Duodenal mucosa (tissue), 2 donors: ENCODE results near the gene NAPA.

Experiments used
- H3K27ac ChIP-seq: one replicate; pipeline ENCODE4 v1.7.0; 2013; ENCODE audit warnings: low read depth, low read length
- H3K27me3 ChIP-seq, 2 donors: one replicate each; pipeline ENCODE4 v1.7.0; 2013; ENCODE audit warnings: low read length in 2 of 2, control low read depth in 1 of 2; ENCODE audit not compliant: insufficient read depth in 2 of 2, control insufficient read depth in 1 of 2
- H3K36me3 ChIP-seq, 2 donors: one replicate each; pipeline ENCODE4 v1.7.0; 2013; ENCODE audit warnings: low read length in 2 of 2, control low read depth in 1 of 2; ENCODE audit not compliant: insufficient read depth in 2 of 2, control insufficient read depth in 1 of 2
- H3K4me1 ChIP-seq, 2 donors: one replicate each; pipeline ENCODE4 v1.7.0; 2013; ENCODE audit warnings: low read length in 2 of 2, control low read depth in 1 of 2; ENCODE audit not compliant: insufficient read depth in 2 of 2, control insufficient read depth in 1 of 2
- H3K4me3 ChIP-seq, 2 donors: one replicate each; pipeline ENCODE4 v1.7.0; 2013; ENCODE audit warnings: low read length in 2 of 2, low read depth in 1 of 2
- H3K9ac ChIP-seq, 2 donors: one replicate each; pipeline ENCODE4 v1.7.0; 2013; ENCODE audit warnings: low read length in 2 of 2, low read depth in 1 of 2
- H3K9me3 ChIP-seq, 2 donors: one replicate each; pipeline ENCODE4 v1.7.0; 2013; ENCODE audit warnings: low read length in 2 of 2, control low read depth in 1 of 2; ENCODE audit not compliant: control insufficient read depth in 1 of 2

Gene NAPA

GRCh38 chr19:47514869-47515588 is at the start of gene NAPA:
Gene NAPA, minus strand, starts transcription at chr19:47515063. Its CDS starts 123 bp downstream, at chr19:47514940.
- Histone ChIP-seq H3K27me3 (no peaks in the 10 kb centered on the region), H3K4me1 (peaks cover 33 to 40% of the 10 kb centered on the region in 2 donors), H3K36me3 (peaks cover 0 to 12% of the 10 kb centered on the region in 2 donors), H3K4me3 (peak within 1 kb of the TSS; percentile 99), H3K27ac (peak within 1 kb of the TSS; percentile 94), H3K9me3 (no peaks in the 10 kb centered on the region), H3K9ac (peak within 1 kb of the TSS; percentile 99 to 100)

- Histone ChIP-seq H3K4me1 (peaks cover 0 to 7% of the 10 kb centered on the region in 2 donors), H3K4me3 (peak overlapping the region in 1 of 2 donors; percentile 30), H3K27ac (no peak overlapping the region), H3K9ac (no peak overlapping the region), H3K9me3 (no peaks in the 10 kb centered on the region), H3K36me3 (no peaks in the 10 kb centered on the region), H3K27me3 (no peaks in the 10 kb centered on the region)
Measured at GRCh38 chr19:47564081-47564480, 49.2 kb upstream of the NAPA start.

- Histone ChIP-seq H3K4me3 (no peak overlapping the region), H3K9ac (no peak overlapping the region), H3K27ac (no peak overlapping the region), H3K36me3 (no peaks in the 10 kb centered on the region), H3K4me1 (peaks cover 0 to 7% of the 10 kb centered on the region in 2 donors), H3K27me3 (no peaks in the 10 kb centered on the region), H3K9me3 (no peaks in the 10 kb centered on the region)
Measured at GRCh38 chr19:47561440-47562057, 46.7 kb upstream of the NAPA start.

- peaks cover 0 to 7% of the 10 kb centered on the region in 2 donors for H3K4me1 ChIP-seq
- H3K36me3 ChIP-seq, result no peaks in the 10 kb centered on the region
- no peaks in the 10 kb centered on the region for H3K9me3 ChIP-seq
- no peak overlapping the region for H3K9ac ChIP-seq
- H3K4me3 ChIP-seq, result no peak overlapping the region
- H3K27me3 ChIP-seq, result no peaks in the 10 kb centered on the region
- no peak overlapping the region for H3K27ac ChIP-seq
Measured at GRCh38 chr19:47560999-47561398, 46.1 kb upstream of the NAPA start.

GRCh38 chr19:47550129-47550528 is 35.3 kb upstream of the NAPA start:
- H3K4me3 ChIP-seq, result no peak overlapping the region
- no peaks in the 10 kb centered on the region for H3K36me3 ChIP-seq
- no peaks in the 10 kb centered on the region for H3K9me3 ChIP-seq
- peaks cover 4 to 6% of the 10 kb centered on the region in 2 donors for H3K27me3 ChIP-seq
- H3K9ac ChIP-seq, result no peak overlapping the region
- H3K4me1 ChIP-seq, result no peaks in the 10 kb centered on the region
- no peak overlapping the region for H3K27ac ChIP-seq

GRCh38 chr19:47549261-47549862 is 34.5 kb upstream of the NAPA start:
- no peak overlapping the region for H3K4me3 ChIP-seq
- no peak overlapping the region for H3K27ac ChIP-seq

GRCh38 chr19:47547199-47547598 is 32.3 kb upstream of the NAPA start:
- Histone ChIP-seq H3K27ac (no peak overlapping the region), H3K9ac (no peak overlapping the region), H3K36me3 (no peaks in the 10 kb centered on the region), H3K27me3 (peaks cover 9 to 14% of the 10 kb centered on the region in 2 donors), H3K4me3 (no peak overlapping the region), H3K9me3 (no peaks in the 10 kb centered on the region), H3K4me1 (no peaks in the 10 kb centered on the region)

More at GRCh38 chr19:47549261-47549862, 34.5 kb upstream of the NAPA start:
- Histone ChIP-seq H3K36me3 (no peaks in the 10 kb centered on the region), H3K4me1 (no peaks in the 10 kb centered on the region), H3K9ac (no peak overlapping the region), H3K27me3 (peaks cover 9 to 11% of the 10 kb centered on the region in 2 donors), H3K9me3 (no peaks in the 10 kb centered on the region)

GRCh38 chr19:47545061-47545948 is 30.4 kb upstream of the NAPA start:
- Histone ChIP-seq H3K27ac (no peak overlapping the region), H3K36me3 (no peaks in the 10 kb centered on the region), H3K27me3 (peaks cover 9 to 14% of the 10 kb centered on the region in 2 donors), H3K4me1 (no peaks in the 10 kb centered on the region), H3K4me3 (no peak overlapping the region), H3K9me3 (no peaks in the 10 kb centered on the region), H3K9ac (no peak overlapping the region)

GRCh38 chr19:47544476-47544875 is 29.6 kb upstream of the NAPA start:
- H3K9ac ChIP-seq, result no peak overlapping the region
- no peak overlapping the region for H3K27ac ChIP-seq
- H3K4me1 ChIP-seq, result no peaks in the 10 kb centered on the region
- no peaks in the 10 kb centered on the region for H3K36me3 ChIP-seq
- H3K4me3 ChIP-seq, result no peak overlapping the region
- H3K9me3 ChIP-seq, result no peaks in the 10 kb centered on the region
- peaks cover 9 to 14% of the 10 kb centered on the region in 2 donors for H3K27me3 ChIP-seq
